NCI-H1048 (cell line): Measurements from ENCODE around the gene SRL.

ENCODE experiments used
- DNase-seq: peaks from one replicate; lab custom pipeline; 2025; lab: John Stamatoyannopoulos, UW

Gene SRL

DNA sequence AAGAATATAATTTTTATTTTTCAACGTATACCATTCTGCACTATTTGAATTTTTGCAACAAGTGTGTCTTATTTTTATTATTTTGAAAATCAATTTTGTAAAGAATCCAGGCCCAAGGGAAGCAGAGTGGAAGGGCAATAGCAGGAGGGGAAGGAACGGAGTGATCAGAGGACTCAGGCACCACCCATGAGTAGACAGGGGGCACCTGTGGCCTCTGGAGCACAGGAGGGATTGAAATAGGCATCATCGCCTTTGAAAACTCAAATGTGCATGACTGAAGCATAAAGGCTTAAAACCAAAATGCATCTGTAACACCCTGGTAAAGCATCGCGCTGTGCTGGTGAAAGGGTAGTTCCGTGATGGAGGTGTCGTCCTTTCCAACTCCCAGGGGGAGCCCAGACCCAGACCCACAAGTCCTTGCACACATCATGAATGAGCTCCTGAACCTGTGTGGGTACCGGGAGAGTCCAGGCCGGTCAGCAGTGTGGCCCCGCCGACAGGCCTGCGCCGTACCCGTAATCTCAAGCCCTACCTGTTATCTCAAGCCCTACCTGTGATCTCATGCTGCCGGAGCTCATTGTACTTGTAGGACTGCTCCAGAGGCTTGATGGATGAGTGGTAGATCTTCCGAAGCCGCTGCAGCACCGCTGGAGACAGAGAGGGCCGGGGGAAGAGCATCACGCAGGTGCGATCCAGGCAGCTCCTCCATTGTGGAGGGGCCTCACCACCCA, 39.1 kb downstream of the SRL start:
- DNase-seq = no peak

DNA sequence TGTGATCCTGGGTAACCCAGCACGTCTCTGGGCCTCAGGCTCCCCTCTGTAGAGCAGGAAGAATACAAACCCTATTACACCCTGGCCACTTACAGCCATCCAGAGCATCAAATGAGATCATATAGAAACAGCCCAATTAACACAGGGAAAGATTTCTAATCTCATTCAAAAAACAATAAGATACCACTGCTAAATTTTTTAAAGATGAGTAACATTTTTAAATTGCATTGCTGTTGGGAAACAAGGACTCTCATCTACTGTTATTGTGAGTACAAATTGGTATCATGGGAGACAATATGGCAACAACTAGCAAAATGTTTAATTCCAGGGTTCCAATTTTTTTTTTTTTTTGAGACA, 41.1 kb downstream of the SRL start:
- DNase-seq = no peak

- no peak for DNase-seq
Measured at GRCh38 chr16:4200000-4200780, 41.7 kb downstream of the SRL start.

GRCh38 chr16:4198816-4199215, 43.1 kb downstream of the SRL start:
- no peak for DNase-seq

- DNase-seq = no peak
Measured at GRCh38 chr16:4194661-4195060, 47.2 kb downstream of the SRL start.

- DNase-seq = no peak
Measured at GRCh38 chr16:4193920-4194319, 48.0 kb downstream of the SRL start.

DNA sequence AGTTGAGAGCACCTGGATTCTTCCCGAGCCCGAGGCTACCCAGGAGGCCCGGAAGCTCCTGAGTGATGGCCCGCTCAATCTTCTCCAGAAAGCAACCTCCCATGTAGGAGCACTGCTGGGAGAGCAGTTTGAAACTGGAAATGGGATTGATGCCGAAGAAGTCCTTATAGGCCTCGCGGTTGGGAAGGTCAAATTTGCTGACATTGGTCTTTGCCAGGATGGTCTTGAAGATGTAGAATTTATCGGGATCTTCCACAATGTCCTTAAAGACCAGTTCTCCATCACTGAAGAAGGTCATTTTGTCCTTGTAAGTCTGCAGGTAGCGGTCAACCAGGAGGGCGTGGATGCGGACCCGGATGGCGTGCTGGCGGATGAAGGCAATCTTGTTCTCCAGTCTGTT, 49.7 kb downstream of the SRL start:
- DNase-seq = no peak

DNA sequence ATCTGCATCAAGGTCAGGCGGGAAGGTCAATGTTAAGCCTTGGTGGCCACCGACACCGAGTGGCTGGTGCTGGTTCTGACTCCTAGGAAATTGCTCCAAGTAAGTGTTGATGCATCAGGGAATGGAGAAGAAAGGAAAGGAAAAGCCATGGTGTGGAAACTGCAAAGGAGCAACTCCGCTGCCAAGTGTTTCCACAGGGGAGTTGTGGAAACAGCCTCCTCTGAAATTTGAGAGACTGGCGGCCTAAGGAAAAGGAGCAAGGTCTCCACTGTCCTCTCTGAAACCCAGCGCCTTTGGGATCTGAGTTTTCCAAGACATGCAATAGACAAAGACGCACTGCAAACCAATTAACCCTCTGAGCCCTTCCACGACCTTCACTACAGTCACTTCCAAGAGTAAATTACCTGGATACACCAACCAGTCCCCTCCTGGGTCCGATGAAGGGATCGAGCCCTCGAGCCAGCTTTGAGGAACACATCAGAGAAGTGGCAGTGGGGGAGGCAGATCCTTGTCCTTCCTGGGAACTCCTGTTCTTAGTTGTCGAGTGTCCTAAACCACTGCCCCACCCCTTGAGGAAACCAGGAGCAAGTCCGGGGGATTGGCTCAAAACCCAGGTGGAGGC, 51.1 kb downstream of the SRL start:
- DNase-seq = no peak

DNA sequence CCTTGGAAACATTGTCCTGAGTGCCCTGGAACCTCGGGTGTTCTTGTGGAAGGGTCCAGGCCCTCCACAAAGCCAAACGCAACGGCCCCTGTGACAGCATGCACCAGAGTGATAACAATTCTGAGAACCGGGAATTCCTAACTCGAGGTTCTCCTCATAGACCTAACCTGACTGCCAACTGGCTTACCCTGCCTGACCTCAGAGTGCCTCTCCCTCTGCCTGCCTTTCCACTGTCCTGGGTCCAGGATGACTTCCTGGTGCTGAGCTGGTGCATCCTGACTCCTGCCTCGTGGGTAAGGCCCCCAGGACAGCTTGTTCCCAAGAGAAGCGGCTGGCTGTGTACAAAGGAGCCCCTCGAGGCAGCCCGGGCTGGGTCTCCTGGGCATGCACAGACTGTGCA, 51.8 kb downstream of the SRL start:
- no peak for DNase-seq

- DNase-seq = no peak
Measured at GRCh38 chr16:4184038-4184702, 57.7 kb downstream of the SRL start.

- DNase-seq = peak; percentile 72
Measured at GRCh38 chr16:4183237-4184037, 58.4 kb downstream of the SRL start.

GRCh38 chr16:4182581-4183236, 59.2 kb downstream of the SRL start:
- DNase-seq = no peak

DNA sequence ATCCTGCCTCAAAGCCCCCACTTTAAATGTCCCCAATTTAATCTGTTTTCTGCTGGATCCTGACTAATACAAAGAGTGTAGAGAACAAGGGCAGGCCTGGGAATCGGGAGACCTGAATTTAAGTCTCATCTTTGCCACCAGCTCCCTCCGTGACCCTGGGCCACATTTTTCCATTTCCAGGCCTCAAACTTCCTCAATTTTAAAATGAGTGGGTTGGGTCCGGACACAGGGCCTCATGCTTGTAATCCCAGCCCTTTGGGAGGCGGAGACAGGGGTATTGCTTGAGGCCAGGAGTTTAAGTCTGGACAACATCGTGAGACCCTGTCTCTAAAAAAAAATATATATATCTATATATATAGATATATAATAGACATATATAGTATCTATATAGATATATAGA, 61.4 kb downstream of the SRL start:
- DNase-seq = no peak

GRCh38 chr16:4179763-4180260, 62.1 kb downstream of the SRL start:
- DNase-seq = no peak

GRCh38 chr16:4179020-4179419, 62.9 kb downstream of the SRL start:
- no peak for DNase-seq

DNA sequence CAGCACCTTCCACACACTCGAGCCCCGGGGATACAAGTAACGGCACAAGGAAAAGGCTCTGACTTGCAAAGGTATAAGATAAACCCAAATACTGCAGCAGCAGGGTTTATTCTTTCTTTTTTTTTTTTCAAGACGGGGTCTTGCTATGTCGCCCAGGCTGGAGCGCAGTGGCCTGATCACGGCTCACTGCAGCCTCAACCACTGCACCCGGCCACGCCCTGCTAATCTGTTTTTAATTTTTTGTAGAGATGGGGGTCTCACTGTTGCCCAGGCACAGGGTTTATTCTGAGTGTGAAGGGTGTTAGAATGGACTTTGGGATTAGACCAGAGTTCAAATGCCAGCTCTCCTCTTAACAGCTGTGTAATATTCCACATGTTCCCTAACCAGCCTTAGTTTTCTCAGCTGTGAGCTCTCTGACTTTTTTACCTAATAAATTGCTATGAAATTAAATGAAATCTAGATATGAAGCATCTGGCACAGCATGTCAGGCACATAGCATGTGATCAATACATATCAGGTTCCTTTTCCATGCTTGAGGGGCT, 63.3 kb downstream of the SRL start:
- DNase-seq = no peak

GRCh38 chr16:4176906-4177417, 64.9 kb downstream of the SRL start:
- DNase-seq = no peak

GRCh38 chr16:4175849-4176248, 66.0 kb downstream of the SRL start:
- no peak for DNase-seq

GRCh38 chr16:4172070-4172469, 69.8 kb downstream of the SRL start:
- no peak for DNase-seq

- DNase-seq = no peak
Measured at GRCh38 chr16:4169415-4169814, 72.5 kb downstream of the SRL start.

DNA sequence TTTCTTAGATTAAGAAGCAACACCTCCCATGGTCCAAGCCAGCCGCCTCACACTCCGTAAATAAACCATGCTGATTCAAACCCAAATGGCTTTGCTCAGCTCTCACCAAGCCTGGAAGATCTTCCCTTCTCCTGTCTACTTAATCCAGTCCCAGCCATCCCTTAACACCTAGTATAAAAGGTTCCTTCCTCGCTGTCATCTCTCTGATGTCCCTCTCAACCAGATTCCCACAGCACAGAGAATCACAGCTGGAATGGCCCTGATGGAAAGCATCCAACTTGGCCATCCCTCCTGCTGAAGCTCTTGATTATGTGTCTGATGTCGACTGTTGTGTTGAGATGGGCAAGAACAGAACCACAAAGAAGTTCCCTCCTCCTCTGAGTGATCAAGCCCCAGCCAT, 75.1 kb downstream of the SRL start:
- DNase-seq = no peak
